Measurements from ENCODE around the gene HSBP1L1. TPM values are rescaled to one million over a fixed set of nuclear protein-coding genes. Genes with fewer than 3 reads are reported as not detected.
A peak's percentile ranks its signal among the peaks of the same experiment; 100 is the strongest.

The HSBP1L1 gene
- total and polyA plus RNA-seq, 2 of the 13 experiments (the other 11 are each of a cell fraction or from before 2014, with no cell fraction given): 22.6 to 45.1 TPM

DNA sequence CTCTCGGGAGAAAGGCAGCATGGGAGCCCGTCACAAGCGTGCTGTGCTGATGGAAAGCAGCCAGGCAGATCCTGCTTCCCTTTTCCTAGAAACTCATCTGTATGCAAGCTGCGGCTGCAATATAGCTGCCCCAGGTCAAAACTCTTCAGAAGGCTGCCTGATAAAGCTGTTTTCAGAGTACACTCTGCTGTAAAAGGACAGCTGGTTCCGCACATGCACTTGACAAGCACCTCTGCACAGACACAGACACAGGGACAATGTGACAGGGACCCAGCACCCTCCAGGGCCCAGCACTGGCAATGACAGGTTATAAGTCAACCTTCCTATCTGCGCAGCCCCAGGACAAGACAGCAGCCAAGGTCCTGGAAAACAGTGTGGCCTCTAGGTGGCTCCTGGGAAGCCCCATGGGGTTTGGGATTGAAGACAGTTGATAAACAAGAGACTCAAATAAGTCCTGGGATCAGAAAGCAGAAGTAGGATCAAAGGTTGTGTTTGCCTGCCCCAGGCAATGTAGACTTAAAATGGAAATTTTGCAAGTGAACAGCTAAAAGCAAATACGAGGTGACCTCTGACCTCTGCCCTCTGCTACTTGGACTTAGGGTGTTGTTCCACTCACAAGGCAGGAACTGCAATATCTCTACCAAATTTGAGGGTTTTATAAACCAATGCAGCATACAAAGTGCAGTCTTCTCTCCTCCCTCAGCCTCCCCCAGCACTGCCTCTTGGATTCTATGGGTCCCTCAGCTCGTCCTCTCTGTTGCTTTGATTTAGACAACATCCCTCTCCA, 29.9 kb upstream of the HSBP1L1 start (continued):
- TF ChIP-seq, protein P1, sequence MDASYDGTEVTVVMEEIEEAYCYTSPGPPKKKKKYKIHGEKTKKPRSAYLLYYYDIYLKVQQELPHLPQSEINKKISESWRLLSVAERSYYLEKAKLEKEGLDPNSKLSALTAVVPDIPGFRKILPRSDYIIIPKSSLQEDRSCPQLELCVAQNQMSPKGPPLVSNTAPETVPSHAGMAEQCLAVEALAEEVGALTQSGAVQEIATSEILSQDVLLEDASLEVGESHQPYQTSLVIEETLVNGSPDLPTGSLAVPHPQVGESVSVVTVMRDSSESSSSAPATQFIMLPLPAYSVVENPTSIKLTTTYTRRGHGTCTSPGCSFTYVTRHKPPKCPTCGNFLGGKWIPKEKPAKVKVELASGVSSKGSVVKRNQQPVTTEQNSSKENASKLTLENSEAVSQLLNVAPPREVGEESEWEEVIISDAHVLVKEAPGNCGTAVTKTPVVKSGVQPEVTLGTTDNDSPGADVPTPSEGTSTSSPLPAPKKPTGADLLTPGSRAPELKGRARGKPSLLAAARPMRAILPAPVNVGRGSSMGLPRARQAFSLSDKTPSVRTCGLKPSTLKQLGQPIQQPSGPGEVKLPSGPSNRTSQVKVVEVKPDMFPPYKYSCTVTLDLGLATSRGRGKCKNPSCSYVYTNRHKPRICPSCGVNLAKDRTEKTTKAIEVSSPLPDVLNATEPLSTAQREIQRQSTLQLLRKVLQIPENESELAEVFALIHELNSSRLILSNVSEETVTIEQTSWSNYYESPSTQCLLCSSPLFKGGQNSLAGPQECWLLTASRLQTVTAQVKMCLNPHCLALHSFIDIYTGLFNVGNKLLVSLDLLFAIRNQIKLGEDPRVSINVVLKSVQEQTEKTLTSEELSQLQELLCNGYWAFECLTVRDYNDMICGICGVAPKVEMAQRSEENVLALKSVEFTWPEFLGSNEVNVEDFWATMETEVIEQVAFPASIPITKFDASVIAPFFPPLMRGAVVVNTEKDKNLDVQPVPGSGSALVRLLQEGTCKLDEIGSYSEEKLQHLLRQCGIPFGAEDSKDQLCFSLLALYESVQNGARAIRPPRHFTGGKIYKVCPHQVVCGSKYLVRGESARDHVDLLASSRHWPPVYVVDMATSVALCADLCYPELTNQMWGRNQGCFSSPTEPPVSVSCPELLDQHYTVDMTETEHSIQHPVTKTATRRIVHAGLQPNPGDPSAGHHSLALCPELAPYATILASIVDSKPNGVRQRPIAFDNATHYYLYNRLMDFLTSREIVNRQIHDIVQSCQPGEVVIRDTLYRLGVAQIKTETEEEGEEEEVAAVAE (CRISPR knock-in tag; IDR thresholded peaks at IDR 0.05; ENCODE audit: borderline replicate concordance): peak; percentile 29; the same call in 1 of the 2 replicates
- TF ChIP-seq, protein P2, sequence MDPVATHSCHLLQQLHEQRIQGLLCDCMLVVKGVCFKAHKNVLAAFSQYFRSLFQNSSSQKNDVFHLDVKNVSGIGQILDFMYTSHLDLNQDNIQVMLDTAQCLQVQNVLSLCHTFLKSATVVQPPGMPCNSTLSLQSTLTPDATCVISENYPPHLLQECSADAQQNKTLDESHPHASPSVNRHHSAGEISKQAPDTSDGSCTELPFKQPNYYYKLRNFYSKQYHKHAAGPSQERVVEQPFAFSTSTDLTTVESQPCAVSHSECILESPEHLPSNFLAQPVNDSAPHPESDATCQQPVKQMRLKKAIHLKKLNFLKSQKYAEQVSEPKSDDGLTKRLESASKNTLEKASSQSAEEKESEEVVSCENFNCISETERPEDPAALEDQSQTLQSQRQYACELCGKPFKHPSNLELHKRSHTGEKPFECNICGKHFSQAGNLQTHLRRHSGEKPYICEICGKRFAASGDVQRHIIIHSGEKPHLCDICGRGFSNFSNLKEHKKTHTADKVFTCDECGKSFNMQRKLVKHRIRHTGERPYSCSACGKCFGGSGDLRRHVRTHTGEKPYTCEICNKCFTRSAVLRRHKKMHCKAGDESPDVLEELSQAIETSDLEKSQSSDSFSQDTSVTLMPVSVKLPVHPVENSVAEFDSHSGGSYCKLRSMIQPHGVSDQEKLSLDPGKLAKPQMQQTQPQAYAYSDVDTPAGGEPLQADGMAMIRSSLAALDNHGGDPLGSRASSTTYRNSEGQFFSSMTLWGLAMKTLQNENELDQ (CRISPR knock-in tag; IDR thresholded peaks at IDR 0.05; ENCODE audit: borderline replicate concordance): no peak
- TF ChIP-seq XRCC5 (optimal IDR thresholded peaks at IDR 0.05; ENCODE audit: low read length) (peak; percentile 94), ZNF605 (CRISPR knock-in tag; IDR thresholded peaks at IDR 0.05) (peak; percentile 90), JUNB (CRISPR knock-in tag; IDR thresholded peaks at IDR 0.05; ENCODE audit: borderline replicate concordance) (no peak), ZNF350 (CRISPR knock-in tag; IDR thresholded peaks at IDR 0.05; ENCODE audit: borderline replicate concordance, low read depth) (no peak; the same call in 1 of the 2 replicates), TRIM24 (CRISPR knock-in tag; IDR thresholded peaks at IDR 0.05) (peak; percentile 90), ZNF562 (CRISPR knock-in tag; IDR thresholded peaks at IDR 0.05; ENCODE audit: borderline replicate concordance) (no peak), FOXK2 (IDR thresholded peaks at IDR 0.05) (peak; percentile 95), NFIC (IDR thresholded peaks at IDR 0.05; ENCODE audit: low read length) (peak; percentile 87), PHF20 (CRISPR knock-in tag; IDR thresholded peaks at IDR 0.05) (peak; percentile 38; the same call in 1 of the 2 replicates), PRPF4 (IDR thresholded peaks at IDR 0.05; ENCODE audit: low read depth, low read length, poor library complexity, severe bottlenecking) (no peak), CBX2 (IDR thresholded peaks at IDR 0.05; ENCODE audit: low read depth, low read length) (no peak), CBX2 (CRISPR knock-in tag; IDR thresholded peaks at IDR 0.05; ENCODE audit: low read depth) (no peak), FOSL2 (CRISPR knock-in tag; IDR thresholded peaks at IDR 0.05) (peak; percentile 79)
- TF ChIP-seq, protein P3, sequence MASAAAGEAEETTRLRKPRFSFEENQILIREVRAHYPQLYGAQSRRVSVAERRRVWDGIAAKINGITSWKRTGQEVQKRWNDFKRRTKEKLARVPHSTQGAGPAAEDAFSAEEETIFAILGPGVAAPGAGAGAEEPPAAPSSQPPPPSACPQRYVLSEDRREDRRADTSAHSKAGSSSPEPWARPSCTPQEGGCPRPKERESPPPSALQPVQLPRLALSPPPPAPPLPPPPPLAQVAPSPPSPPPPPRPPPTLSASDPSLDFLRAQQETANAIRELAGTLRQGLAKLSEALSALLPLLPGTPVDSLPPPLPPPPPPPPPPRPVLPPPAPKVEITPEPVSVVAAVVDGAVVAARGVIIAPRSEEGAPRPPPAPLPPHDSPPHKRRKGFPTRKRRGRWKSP (CRISPR knock-in tag; IDR thresholded peaks at IDR 0.05): peak; percentile 44; the same call in 1 of the 2 replicates
- TF ChIP-seq, protein P4, sequence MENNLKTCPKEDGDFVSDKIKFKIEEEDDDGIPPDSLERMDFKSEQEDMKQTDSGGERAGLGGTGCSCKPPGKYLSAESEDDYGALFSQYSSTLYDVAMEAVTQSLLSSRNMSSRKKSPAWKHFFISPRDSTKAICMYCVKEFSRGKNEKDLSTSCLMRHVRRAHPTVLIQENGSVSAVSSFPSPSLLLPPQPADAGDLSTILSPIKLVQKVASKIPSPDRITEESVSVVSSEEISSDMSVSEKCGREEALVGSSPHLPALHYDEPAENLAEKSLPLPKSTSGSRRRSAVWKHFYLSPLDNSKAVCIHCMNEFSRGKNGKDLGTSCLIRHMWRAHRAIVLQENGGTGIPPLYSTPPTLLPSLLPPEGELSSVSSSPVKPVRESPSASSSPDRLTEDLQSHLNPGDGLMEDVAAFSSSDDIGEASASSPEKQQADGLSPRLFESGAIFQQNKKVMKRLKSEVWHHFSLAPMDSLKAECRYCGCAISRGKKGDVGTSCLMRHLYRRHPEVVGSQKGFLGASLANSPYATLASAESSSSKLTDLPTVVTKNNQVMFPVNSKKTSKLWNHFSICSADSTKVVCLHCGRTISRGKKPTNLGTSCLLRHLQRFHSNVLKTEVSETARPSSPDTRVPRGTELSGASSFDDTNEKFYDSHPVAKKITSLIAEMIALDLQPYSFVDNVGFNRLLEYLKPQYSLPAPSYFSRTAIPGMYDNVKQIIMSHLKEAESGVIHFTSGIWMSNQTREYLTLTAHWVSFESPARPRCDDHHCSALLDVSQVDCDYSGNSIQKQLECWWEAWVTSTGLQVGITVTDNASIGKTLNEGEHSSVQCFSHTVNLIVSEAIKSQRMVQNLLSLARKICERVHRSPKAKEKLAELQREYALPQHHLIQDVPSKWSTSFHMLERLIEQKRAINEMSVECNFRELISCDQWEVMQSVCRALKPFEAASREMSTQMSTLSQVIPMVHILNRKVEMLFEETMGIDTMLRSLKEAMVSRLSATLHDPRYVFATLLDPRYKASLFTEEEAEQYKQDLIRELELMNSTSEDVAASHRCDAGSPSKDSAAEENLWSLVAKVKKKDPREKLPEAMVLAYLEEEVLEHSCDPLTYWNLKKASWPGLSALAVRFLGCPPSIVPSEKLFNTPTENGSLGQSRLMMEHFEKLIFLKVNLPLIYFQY (CRISPR knock-in tag; IDR thresholded peaks at IDR 0.05; ENCODE audit: borderline replicate concordance): peak; percentile 80

Measured in HepG2 (cell line).